Glutamatergic neuron (in vitro differentiated cells): Measurements from ENCODE around the gene SUCLA2. TPM values are rescaled to one million over a fixed set of nuclear protein-coding genes. Genes with fewer than 3 reads are reported as not detected.

Experiments used
- DNase-seq: peaks from one replicate; pipeline ENCODE4 v3.0.0; 2022
- H3K27ac Mint-ChIP-seq: one replicate; pipeline ENCODE4 v1.8.0; 2020; ENCODE audit warnings: mild to moderate bottlenecking, mixed read lengths, inconsistent platforms; ENCODE audit not compliant: unreplicated experiment
- H3K27me3 Mint-ChIP-seq: one replicate; pipeline ENCODE4 v1.8.0; 2020; ENCODE audit warnings: mild to moderate bottlenecking, moderate library complexity, mixed read lengths, inconsistent platforms; ENCODE audit not compliant: unreplicated experiment
- H3K36me3 Mint-ChIP-seq: one replicate; pipeline ENCODE4 v1.8.0; 2020; ENCODE audit warnings: mild to moderate bottlenecking, mixed read lengths, inconsistent platforms; ENCODE audit not compliant: unreplicated experiment
- H3K4me1 Mint-ChIP-seq: one replicate; pipeline ENCODE4 v1.8.0; 2020; ENCODE audit warnings: mild to moderate bottlenecking, low read depth, mixed read lengths, inconsistent platforms; ENCODE audit not compliant: unreplicated experiment
- H3K4me3 Mint-ChIP-seq: one replicate; pipeline ENCODE4 v1.8.0; 2020; ENCODE audit warnings: mild to moderate bottlenecking, mixed read lengths, inconsistent platforms; ENCODE audit not compliant: unreplicated experiment
- H3K9me3 Mint-ChIP-seq: one replicate; pipeline ENCODE4 v1.8.0; 2020; ENCODE audit warnings: mild to moderate bottlenecking, moderate library complexity, mixed read lengths, inconsistent platforms; ENCODE audit not compliant: unreplicated experiment
- CTCF ChIP-seq: fragments of 200-600 bp; sonication (generic); IDR thresholded peaks from one replicate; pipeline ENCODE4 v1.5.0; 2021; ENCODE audit not compliant: partially characterized antibody, unreplicated experiment
- total RNA-seq: library from RNA; stranded (reverse); fragmentation: NEBNext Ultra II Directional; extraction: Animal tissue kit (Norgen Biotek cat#: 25700); gene quantifications from one replicate; pipeline ENCODE4 v1.2.1, GENCODE V29; 2021; ENCODE audit not compliant: unreplicated experiment

SUCLA2 gene
- total RNA-seq, 1 donor from 2014 or later, result 43.2 TPM

DNA sequence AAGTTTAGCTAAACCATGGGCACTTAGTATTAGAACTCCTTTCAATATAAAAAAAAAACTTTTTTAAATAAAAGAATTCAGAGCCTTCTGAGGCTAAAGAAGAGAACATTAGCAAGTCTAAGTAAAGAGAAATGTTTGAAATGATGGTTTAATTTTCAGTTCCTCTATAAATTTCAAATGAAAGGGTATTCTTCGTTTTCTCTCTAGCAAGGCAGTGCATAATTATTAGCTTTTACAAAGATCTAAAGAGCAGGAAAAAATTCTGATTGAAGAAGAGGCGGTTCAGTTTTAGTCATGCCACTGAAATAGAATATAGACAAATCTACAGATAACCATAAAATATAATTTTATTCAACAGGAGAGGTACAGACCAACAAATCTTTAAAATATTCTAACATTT lies 18.0 kb downstream of the SUCLA2 start:
- no peaks in the 10 kb centered on the region for H3K4me1 Mint-ChIP-seq
- TF ChIP-seq CTCF, result no peak
- peaks cover 4% of the 10 kb centered on the region for H3K9me3 Mint-ChIP-seq
- no peak overlapping the region for H3K4me3 Mint-ChIP-seq
- no peaks in the 10 kb centered on the region for H3K27me3 Mint-ChIP-seq
- no peak for DNase-seq
- H3K27ac Mint-ChIP-seq, result no peak overlapping the region
- H3K36me3 Mint-ChIP-seq, result peaks cover 16% of the 10 kb centered on the region

DNA sequence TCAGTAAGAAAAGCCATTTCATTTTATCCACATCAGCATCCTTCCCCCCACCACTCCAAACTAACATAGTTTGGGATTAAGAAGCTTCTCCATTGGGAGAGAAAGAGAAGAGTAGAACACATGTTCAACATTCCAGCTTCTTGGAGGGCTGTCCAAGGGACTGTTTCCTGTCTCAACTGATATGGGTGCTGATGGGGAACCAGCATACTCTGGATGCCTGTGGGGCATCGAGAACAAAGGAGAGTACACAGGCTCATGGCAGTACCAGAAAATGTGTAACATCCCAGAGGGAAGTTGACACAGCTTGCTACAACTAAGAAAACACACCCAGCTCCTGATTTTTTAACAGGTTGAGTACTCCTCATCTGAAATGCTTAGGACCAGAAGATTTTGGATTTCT lies 24.7 kb downstream of the SUCLA2 start:
- no peaks in the 10 kb centered on the region for H3K4me1 Mint-ChIP-seq
- peaks cover 18% of the 10 kb centered on the region for H3K36me3 Mint-ChIP-seq
- no peak for TF ChIP-seq CTCF
- DNase-seq, result no peak
- H3K27ac Mint-ChIP-seq, result no peak overlapping the region
- H3K9me3 Mint-ChIP-seq, result peaks cover 4% of the 10 kb centered on the region
- no peaks in the 10 kb centered on the region for H3K27me3 Mint-ChIP-seq
- no peak overlapping the region for H3K4me3 Mint-ChIP-seq

DNA sequence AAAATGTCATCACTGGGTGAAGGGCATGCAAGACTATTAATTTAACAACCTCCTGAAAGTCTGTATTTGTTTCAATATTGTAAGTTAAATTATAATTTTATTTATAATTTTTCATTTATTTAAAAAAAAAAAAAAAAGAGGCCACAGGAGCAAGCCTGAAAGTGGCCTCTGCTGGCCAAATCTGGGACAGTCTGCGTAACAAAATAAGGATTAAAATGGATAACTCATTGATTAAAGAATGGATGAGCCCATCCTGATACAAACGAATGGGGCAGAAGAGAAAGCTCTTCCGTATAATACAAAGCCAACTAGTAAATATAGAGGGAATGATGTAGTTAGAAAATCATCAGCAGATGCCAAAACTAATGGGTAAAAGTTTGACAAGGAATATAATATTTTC lies 36.2 kb downstream of the SUCLA2 start:
- Mint-ChIP-seq H3K27ac (no peak overlapping the region), H3K4me3 (no peak overlapping the region), H3K27me3 (no peaks in the 10 kb centered on the region), H3K9me3 (peaks cover 2% of the 10 kb centered on the region), H3K36me3 (peaks cover 34% of the 10 kb centered on the region), H3K4me1 (no peaks in the 10 kb centered on the region)
- no peak for TF ChIP-seq CTCF
- no peak for DNase-seq

- H3K4me1 Mint-ChIP-seq, result no peaks in the 10 kb centered on the region
- H3K27me3 Mint-ChIP-seq, result no peaks in the 10 kb centered on the region
- H3K36me3 Mint-ChIP-seq, result peaks cover 60% of the 10 kb centered on the region
- H3K9me3 Mint-ChIP-seq, result peaks cover 2% of the 10 kb centered on the region
- DNase-seq, result no peak
- no peak overlapping the region for H3K4me3 Mint-ChIP-seq
- H3K27ac Mint-ChIP-seq, result no peak overlapping the region
- TF ChIP-seq CTCF, result no peak
Measured at GRCh38 chr13:47962237-47962636, 38.8 kb downstream of the SUCLA2 start.

DNA sequence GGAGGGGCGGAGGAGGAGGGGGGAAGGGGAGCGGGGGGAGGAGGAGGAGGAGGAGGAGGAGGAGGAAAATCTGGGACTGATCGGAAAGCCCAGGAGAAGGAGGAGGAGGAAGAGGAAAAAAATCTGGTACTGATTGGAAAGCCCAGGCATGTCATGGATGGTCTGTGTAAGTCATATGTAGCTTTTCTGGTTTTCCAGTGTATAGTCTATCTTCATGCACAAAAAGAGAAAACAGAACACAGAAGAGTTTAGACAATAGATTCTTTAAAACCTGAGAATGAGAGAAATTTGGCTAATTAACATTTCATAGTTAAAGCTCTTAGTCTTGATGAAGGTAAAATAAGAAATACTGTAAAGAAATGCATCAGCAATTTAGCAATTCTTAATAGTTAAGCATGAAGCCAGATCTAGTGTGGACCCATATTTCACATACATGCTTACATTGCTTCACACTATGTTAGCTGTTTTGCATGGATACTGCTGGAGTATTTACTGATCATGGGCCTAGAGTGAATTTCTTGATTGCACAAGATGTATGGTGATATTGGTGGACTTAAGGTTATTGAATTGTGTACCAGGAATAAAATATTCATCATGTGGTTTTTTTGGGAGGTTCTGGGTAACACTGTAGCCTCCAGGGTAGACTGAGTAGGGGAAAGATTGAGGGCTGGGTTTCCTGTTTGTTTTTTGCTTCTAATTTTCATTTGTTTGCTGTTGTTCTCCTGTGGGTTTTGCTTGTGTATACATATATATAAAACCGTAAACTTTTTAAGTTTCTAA lies 41.4 kb downstream of the SUCLA2 start:
- Mint-ChIP-seq H3K4me1 (no peaks in the 10 kb centered on the region), H3K4me3 (no peak overlapping the region), H3K9me3 (peaks cover 6% of the 10 kb centered on the region), H3K27me3 (no peaks in the 10 kb centered on the region), H3K36me3 (peaks cover 70% of the 10 kb centered on the region), H3K27ac (no peak overlapping the region)
- no peak for TF ChIP-seq CTCF
- no peak for DNase-seq
